ENCODE results near the gene HDAC7.

DNA sequence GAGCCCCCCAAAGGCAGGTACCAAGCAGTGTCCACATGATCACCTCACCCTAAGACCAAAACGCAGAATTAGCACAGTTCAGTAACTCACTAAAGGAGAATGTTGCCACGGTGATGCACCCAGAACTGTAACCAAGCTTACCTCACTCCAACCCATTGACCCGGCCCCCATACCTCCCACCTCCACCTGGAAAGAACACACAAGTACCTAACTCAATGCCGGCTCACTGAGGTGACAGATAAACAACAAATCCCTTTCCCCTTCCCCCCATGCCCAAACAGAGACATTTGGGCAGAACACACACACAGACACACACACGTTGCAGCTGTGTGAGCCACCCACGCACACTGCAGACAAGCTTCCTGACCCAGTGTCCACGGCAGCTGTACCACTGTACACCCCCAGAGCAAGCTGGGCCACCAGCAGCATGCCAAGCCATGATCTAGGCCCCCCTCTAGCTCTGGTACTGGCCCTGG, 62.3 kb downstream of the HDAC7 start:
- TF ChIP-seq, protein P1, sequence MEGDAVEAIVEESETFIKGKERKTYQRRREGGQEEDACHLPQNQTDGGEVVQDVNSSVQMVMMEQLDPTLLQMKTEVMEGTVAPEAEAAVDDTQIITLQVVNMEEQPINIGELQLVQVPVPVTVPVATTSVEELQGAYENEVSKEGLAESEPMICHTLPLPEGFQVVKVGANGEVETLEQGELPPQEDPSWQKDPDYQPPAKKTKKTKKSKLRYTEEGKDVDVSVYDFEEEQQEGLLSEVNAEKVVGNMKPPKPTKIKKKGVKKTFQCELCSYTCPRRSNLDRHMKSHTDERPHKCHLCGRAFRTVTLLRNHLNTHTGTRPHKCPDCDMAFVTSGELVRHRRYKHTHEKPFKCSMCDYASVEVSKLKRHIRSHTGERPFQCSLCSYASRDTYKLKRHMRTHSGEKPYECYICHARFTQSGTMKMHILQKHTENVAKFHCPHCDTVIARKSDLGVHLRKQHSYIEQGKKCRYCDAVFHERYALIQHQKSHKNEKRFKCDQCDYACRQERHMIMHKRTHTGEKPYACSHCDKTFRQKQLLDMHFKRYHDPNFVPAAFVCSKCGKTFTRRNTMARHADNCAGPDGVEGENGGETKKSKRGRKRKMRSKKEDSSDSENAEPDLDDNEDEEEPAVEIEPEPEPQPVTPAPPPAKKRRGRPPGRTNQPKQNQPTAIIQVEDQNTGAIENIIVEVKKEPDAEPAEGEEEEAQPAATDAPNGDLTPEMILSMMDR (IDR thresholded peaks at IDR 0.05): no peak
- no peak for TF ChIP-seq POLR2AphosphoS5 (IDR thresholded peaks at IDR 0.05)
- TF ChIP-seq POLR2A (IDR thresholded peaks at IDR 0.05): no peak

All from prostate gland (tissue), 2 donors.